CD4-positive, alpha-beta T cell treated with Interferon gamma for 1 hour (primary cell): ENCODE results near the gene PXMP2.
"Not testable (repeated sequence)": the region's sequence is repeated elsewhere in the genome, so short reads cannot be mapped to it uniquely, and the experiment has no call there.

ENCODE experiments used
- DNase-seq: peaks from one replicate; pipeline ENCODE4 v3.0.0-alpha.2; 2020

PXMP2 gene

GRCh38 chr12:132724506-132725241 is 37.3 kb downstream of the PXMP2 start:
- DNase-seq, result no peak

- no peak for DNase-seq
Observed at GRCh38 chr12:132726386-132726785, 39.0 kb downstream of the PXMP2 start.

GRCh38 chr12:132727091-132727794 is 39.9 kb downstream of the PXMP2 start:
- no peak for DNase-seq

GRCh38 chr12:132728502-132728901 is 41.1 kb downstream of the PXMP2 start:
- no peak for DNase-seq

GRCh38 chr12:132729541-132730320 is 42.3 kb downstream of the PXMP2 start:
- DNase-seq, result no peak

GRCh38 chr12:132730353-132730752 is 43.0 kb downstream of the PXMP2 start:
- no peak for DNase-seq

- DNase-seq, result no peak
Observed at GRCh38 chr12:132731574-132731973, 44.2 kb downstream of the PXMP2 start.

- DNase-seq, result no peak
Observed at GRCh38 chr12:132734206-132734605, 46.8 kb downstream of the PXMP2 start.

GRCh38 chr12:132735496-132735895 is 48.1 kb downstream of the PXMP2 start:
- DNase-seq, result no peak

- DNase-seq, result no peak
Observed at GRCh38 chr12:132736378-132736777, 49.0 kb downstream of the PXMP2 start.

- no peak for DNase-seq
Observed at GRCh38 chr12:132736913-132737312, 49.5 kb downstream of the PXMP2 start.

GRCh38 chr12:132739600-132740312 is 52.4 kb downstream of the PXMP2 start:
- no peak for DNase-seq

GRCh38 chr12:132740313-132740646 is 52.9 kb downstream of the PXMP2 start:
- no peak for DNase-seq

- no peak for DNase-seq
Observed at GRCh38 chr12:132740652-132741051, 53.3 kb downstream of the PXMP2 start.

GRCh38 chr12:132741620-132742019 is 54.2 kb downstream of the PXMP2 start:
- no peak for DNase-seq

GRCh38 chr12:132743831-132744230 is 56.4 kb downstream of the PXMP2 start:
- no peak for DNase-seq

GRCh38 chr12:132746613-132747012 is 59.2 kb downstream of the PXMP2 start:
- DNase-seq, result no peak

- DNase-seq, result no peak
Observed at GRCh38 chr12:132747395-132747794, 60.0 kb downstream of the PXMP2 start.

GRCh38 chr12:132747896-132748295 is 60.5 kb downstream of the PXMP2 start:
- DNase-seq, result no peak

GRCh38 chr12:132748319-132748718 is 60.9 kb downstream of the PXMP2 start:
- no peak for DNase-seq

- DNase-seq, result not testable (repeated sequence)
Observed at GRCh38 chr12:132753670-132754069, 66.3 kb downstream of the PXMP2 start.

- no peak for DNase-seq
Observed at GRCh38 chr12:132754160-132754932, 67.0 kb downstream of the PXMP2 start.
